NCI-H2029 (cell line): ENCODE data around the gene MARCO.
"Not testable (repeated sequence)": the region's sequence is repeated elsewhere in the genome, so short reads cannot be mapped to it uniquely, and the experiment has no call there.

Experiments
- DNase-seq: peaks from one replicate; lab custom pipeline; 2025; lab: John Stamatoyannopoulos, UW

The MARCO gene

GRCh38 chr2:118974103-118974993, 32.4 kb downstream of the MARCO start:
- DNase-seq: no peak

GRCh38 chr2:118975133-118975532, 33.1 kb downstream of the MARCO start:
- DNase-seq: no peak

- DNase-seq: no peak
Measured at GRCh38 chr2:118978064-118978463, 36.1 kb downstream of the MARCO start.

- DNase-seq: no peak
Measured at GRCh38 chr2:118979152-118979861, 37.3 kb downstream of the MARCO start.

GRCh38 chr2:118980022-118980421, 38.0 kb downstream of the MARCO start:
- DNase-seq: no peak

- no peak for DNase-seq
Measured at GRCh38 chr2:118980573-118980972, 38.6 kb downstream of the MARCO start.

GRCh38 chr2:118981632-118982031, 39.6 kb downstream of the MARCO start:
- DNase-seq: no peak

- no peak for DNase-seq
Measured at GRCh38 chr2:118982039-118982438, 40.0 kb downstream of the MARCO start.

- no peak for DNase-seq
Measured at GRCh38 chr2:118983133-118983532, 41.1 kb downstream of the MARCO start.

GRCh38 chr2:118983915-118984314, 41.9 kb downstream of the MARCO start:
- no peak for DNase-seq

- no peak for DNase-seq
Measured at GRCh38 chr2:118986738-118987137, 44.7 kb downstream of the MARCO start.

GRCh38 chr2:118987886-118988285, 45.9 kb downstream of the MARCO start:
- no peak for DNase-seq

GRCh38 chr2:118988706-118989105, 46.7 kb downstream of the MARCO start:
- DNase-seq: no peak

- DNase-seq: no peak
Measured at GRCh38 chr2:118989481-118989880, 47.5 kb downstream of the MARCO start.

GRCh38 chr2:118990757-118991545, 49.0 kb downstream of the MARCO start:
- DNase-seq: no peak

GRCh38 chr2:118991554-118991953, 49.6 kb downstream of the MARCO start:
- no peak for DNase-seq

GRCh38 chr2:118992740-118993391, 50.9 kb downstream of the MARCO start:
- DNase-seq: no peak

GRCh38 chr2:118993392-118993752, 51.4 kb downstream of the MARCO start:
- no peak for DNase-seq

GRCh38 chr2:118994172-118994700, 52.2 kb downstream of the MARCO start:
- DNase-seq: no peak

GRCh38 chr2:118994778-118995177, 52.8 kb downstream of the MARCO start:
- DNase-seq: no peak

- DNase-seq: not testable (repeated sequence)
Measured at GRCh38 chr2:119003856-119004255, 61.9 kb downstream of the MARCO start.

GRCh38 chr2:119004602-119005001, 62.6 kb downstream of the MARCO start:
- DNase-seq: no peak
